ENCODE results near the gene IFITM5.
A peak's percentile ranks its signal among the peaks of the same experiment; 100 is the strongest.
"Not testable (repeated sequence)": the region's sequence is repeated elsewhere in the genome, so short reads cannot be mapped to it uniquely, and the experiment has no call there.

The IFITM5 gene

GRCh38 chr11:282171-282570 lies 17.2 kb downstream of the IFITM5 start:
- no peak for DNase-seq

GRCh38 chr11:281486-282161 lies 17.7 kb downstream of the IFITM5 start:
- DNase-seq, result no peak

GRCh38 chr11:280706-281485 lies 18.4 kb downstream of the IFITM5 start:
- no peak for DNase-seq

- peak; percentile 26 for DNase-seq
These were observed 19.2 kb downstream of the IFITM5 start for GRCh38 chr11:279966-280705.

- no peak for DNase-seq
These were observed 20.0 kb downstream of the IFITM5 start for GRCh38 chr11:279040-279965.

- DNase-seq, result no peak
These were observed 21.1 kb downstream of the IFITM5 start, which contains the start of gene NLRP6 for GRCh38 chr11:278001-278951. Gene NLRP6 (plus strand): TSS chr11:278407. CDS start chr11:278570, 163 bp downstream.

GRCh38 chr11:276219-276618 lies 23.1 kb downstream of the IFITM5 start:
- DNase-seq, result no peak

- no peak for DNase-seq
These were observed 26.5 kb downstream of the IFITM5 start for GRCh38 chr11:272931-273198.

GRCh38 chr11:272195-272930 lies 27.0 kb downstream of the IFITM5 start:
- DNase-seq, result no peak

GRCh38 chr11:271319-271715 lies 28.0 kb downstream of the IFITM5 start:
- DNase-seq, result no peak

- DNase-seq, result no peak
These were observed 28.6 kb downstream of the IFITM5 start for GRCh38 chr11:270451-271318.

GRCh38 chr11:269146-269890 lies 30.0 kb downstream of the IFITM5 start:
- no peak for DNase-seq

- not testable (repeated sequence) for DNase-seq
These were observed 30.6 kb downstream of the IFITM5 start for GRCh38 chr11:268716-269145.

- no peak for DNase-seq
These were observed 31.8 kb downstream of the IFITM5 start for GRCh38 chr11:267491-267994.

- no peak for DNase-seq
These were observed 32.5 kb downstream of the IFITM5 start for GRCh38 chr11:266676-267439.

- DNase-seq, result no peak
These were observed 37.7 kb downstream of the IFITM5 start for GRCh38 chr11:261624-262023.

- DNase-seq, result no peak
These were observed 39.9 kb downstream of the IFITM5 start for GRCh38 chr11:259413-259812.

Data from NCI-H226 (cell line).